Measurements from ENCODE around the gene MLH1. TPM values are rescaled to one million over a fixed set of nuclear protein-coding genes. Genes with fewer than 3 reads are reported as not detected.
A peak's percentile ranks its signal among the peaks of the same experiment; 100 is the strongest.
"Not testable (repeated sequence)": the region's sequence is repeated elsewhere in the genome, so short reads cannot be mapped to it uniquely, and the experiment has no call there.

Gene MLH1
- 62.8 and 70.8 TPM in 2 replicates for total RNA-seq (2014; rRNA removed; shearing (Covaris generic))

GRCh38 chr3:36993326-36994283 is at the start of gene MLH1:
Gene MLH1, plus strand, starts transcription at chr3:36993518. Its CDS starts 30 bp downstream, at chr3:36993548.
- DNase-seq (ENCODE audit: low read depth) = peak; percentile 91

- DNase-seq (ENCODE audit: low read depth) = no peak
Measured at GRCh38 chr3:36943601-36944000, 49.7 kb upstream of the MLH1 start.

GRCh38 chr3:36944012-36944640 is 49.2 kb upstream of the MLH1 start:
- DNase-seq (ENCODE audit: low read depth) = peak; percentile 53

GRCh38 chr3:36944641-36945270 is 48.6 kb upstream of the MLH1 start, which contains the start of gene TRANK1:
Gene TRANK1, minus strand, starts transcription at chr3:36945054. Its CDS starts 245 bp downstream, at chr3:36944809.
- DNase-seq (ENCODE audit: low read depth) = peak; percentile 9

GRCh38 chr3:36945333-36945980 is 47.9 kb upstream of the MLH1 start:
- DNase-seq (ENCODE audit: low read depth) = no peak

GRCh38 chr3:36947814-36948213 is 45.5 kb upstream of the MLH1 start:
- not testable (repeated sequence) for DNase-seq (ENCODE audit: low read depth)

GRCh38 chr3:36954452-36955134 is 38.7 kb upstream of the MLH1 start:
- DNase-seq (ENCODE audit: low read depth) = no peak

GRCh38 chr3:36956155-36956554 is 37.2 kb upstream of the MLH1 start:
- no peak for DNase-seq (ENCODE audit: low read depth)

GRCh38 chr3:36957063-36957462 is 36.3 kb upstream of the MLH1 start:
- no peak for DNase-seq (ENCODE audit: low read depth)

- DNase-seq (ENCODE audit: low read depth) = peak; percentile 69
Measured at GRCh38 chr3:36957862-36958686, 35.2 kb upstream of the MLH1 start.

- DNase-seq (ENCODE audit: low read depth) = peak; percentile 52
Measured at GRCh38 chr3:36959821-36960220, 33.5 kb upstream of the MLH1 start.

GRCh38 chr3:36960502-36960901 is 32.8 kb upstream of the MLH1 start:
- DNase-seq (ENCODE audit: low read depth) = no peak

- DNase-seq (ENCODE audit: low read depth) = not testable (repeated sequence)
Measured at GRCh38 chr3:36963008-36963407, 30.3 kb upstream of the MLH1 start.

GRCh38 chr3:36964331-36964730 is 29.0 kb upstream of the MLH1 start:
- DNase-seq (ENCODE audit: low read depth) = no peak

GRCh38 chr3:36964817-36965216 is 28.5 kb upstream of the MLH1 start:
- no peak for DNase-seq (ENCODE audit: low read depth)

- no peak for DNase-seq (ENCODE audit: low read depth)
Measured at GRCh38 chr3:36965440-36965839, 27.9 kb upstream of the MLH1 start.

- DNase-seq (ENCODE audit: low read depth) = no peak
Measured at GRCh38 chr3:36969085-36969484, 24.2 kb upstream of the MLH1 start.

- DNase-seq (ENCODE audit: low read depth) = peak; percentile 19
Measured at GRCh38 chr3:36969540-36970432, 23.5 kb upstream of the MLH1 start.

- no peak for DNase-seq (ENCODE audit: low read depth)
Measured at GRCh38 chr3:36972163-36972562, 21.2 kb upstream of the MLH1 start.

All from Daoy (cell line).